22Rv1 (cell line): Measurements from ENCODE around the gene ACVR2A.

Experiments
- H3K27ac ChIP-seq: fragments of 450-650 bp; 2 replicates; pipeline ENCODE4 v1.5.1; 2017
- ZFX ChIP-seq: fragments of 450-650 bp; IDR thresholded peaks from 2 replicates; pipeline ENCODE4 v1.6.1; 2017; ENCODE audit warnings: antibody characterized with exemption, borderline replicate concordance
- TF ChIP-seq, protein P1 (sequence below): fragments of 450-650 bp; IDR thresholded peaks from 2 replicates; pipeline ENCODE4 v1.5.1; 2017; ENCODE audit warnings: mild to moderate bottlenecking

Gene ACVR2A

DNA sequence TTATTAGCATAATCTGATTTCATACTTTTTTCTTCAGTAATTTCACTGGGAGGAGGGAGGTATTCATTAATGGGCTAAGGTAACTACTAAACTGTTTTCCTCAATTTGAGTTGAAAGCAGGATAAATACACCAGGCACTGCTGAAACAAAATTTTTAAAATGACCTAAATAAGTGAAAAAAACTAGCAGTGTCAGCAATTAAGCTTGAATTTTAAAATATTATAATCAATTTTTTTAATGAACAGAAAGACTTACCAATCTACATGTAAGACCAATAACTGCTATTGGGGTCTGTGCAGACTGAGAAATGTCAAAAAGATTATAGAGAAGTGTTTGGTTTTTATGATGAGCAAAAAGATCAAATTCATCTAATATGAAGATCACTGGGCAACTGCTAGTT, 107.3 kb downstream of the ACVR2A start:
- H3K27ac ChIP-seq: no peak overlapping the region
- TF ChIP-seq, protein P1, sequence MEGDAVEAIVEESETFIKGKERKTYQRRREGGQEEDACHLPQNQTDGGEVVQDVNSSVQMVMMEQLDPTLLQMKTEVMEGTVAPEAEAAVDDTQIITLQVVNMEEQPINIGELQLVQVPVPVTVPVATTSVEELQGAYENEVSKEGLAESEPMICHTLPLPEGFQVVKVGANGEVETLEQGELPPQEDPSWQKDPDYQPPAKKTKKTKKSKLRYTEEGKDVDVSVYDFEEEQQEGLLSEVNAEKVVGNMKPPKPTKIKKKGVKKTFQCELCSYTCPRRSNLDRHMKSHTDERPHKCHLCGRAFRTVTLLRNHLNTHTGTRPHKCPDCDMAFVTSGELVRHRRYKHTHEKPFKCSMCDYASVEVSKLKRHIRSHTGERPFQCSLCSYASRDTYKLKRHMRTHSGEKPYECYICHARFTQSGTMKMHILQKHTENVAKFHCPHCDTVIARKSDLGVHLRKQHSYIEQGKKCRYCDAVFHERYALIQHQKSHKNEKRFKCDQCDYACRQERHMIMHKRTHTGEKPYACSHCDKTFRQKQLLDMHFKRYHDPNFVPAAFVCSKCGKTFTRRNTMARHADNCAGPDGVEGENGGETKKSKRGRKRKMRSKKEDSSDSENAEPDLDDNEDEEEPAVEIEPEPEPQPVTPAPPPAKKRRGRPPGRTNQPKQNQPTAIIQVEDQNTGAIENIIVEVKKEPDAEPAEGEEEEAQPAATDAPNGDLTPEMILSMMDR: no peak
- TF ChIP-seq ZFX: no peak

DNA sequence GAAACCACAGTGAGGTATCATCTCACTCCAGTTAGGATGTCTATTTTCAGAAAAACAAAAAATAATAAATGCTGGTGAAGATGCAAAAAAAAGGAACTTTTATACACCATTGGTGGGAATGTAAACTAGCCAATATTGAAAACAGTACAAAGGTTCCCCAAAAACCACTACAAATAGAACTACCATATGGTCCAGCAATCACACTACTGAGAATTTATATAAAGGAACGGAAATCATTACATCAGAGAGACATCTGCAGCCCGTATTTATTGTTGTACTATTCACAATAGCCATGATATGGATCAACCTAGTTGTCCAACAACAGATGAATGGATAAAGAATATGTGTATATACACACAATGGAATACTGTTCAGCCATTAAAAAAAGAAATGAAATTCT, 123.7 kb downstream of the ACVR2A start:
- TF ChIP-seq ZFX: no peak
- TF ChIP-seq, protein P1: no peak
- no peak overlapping the region for H3K27ac ChIP-seq

DNA sequence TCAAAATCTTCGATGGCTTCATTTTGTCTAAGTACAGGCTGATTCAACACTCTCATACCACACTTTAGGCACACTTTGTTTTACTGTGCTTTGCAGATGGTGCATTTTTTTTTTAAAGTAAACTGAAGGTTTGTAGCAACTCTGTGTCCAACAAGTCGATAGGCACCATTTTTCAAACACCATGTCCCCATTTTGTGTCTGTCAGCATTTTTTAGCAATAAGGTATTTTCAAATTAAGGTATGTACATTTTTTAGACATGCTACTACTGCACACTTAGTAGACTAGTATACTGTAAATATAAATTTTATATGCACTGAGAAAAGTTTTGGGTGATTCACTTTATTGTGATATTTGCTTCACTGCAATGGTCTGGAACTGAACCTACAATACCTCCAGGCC, 131.3 kb downstream of the ACVR2A start:
- TF ChIP-seq, protein P1: no peak
- TF ChIP-seq ZFX: no peak

DNA sequence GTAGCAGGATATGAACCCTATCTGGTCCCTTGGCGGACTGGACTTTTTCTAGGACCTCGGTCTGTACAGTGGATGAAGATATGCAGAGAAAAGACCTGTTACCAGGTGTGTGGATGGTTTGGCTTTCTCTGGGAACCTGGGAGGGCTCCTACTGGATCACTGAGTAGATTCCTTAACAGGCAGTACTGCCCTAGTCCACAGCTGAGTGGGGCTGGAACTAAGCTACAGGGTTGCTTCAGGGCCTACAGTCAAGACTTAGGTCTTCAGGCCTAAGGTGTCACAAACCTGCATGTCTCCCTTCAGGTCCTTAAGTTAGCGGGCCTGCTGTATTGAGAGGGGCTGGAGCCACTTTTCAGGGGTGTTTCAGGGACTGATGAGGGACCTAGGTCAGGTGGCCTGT, 132.8 kb downstream of the ACVR2A start:
- no peak for TF ChIP-seq ZFX
- TF ChIP-seq, protein P1: no peak
- no peak overlapping the region for H3K27ac ChIP-seq

More for the DNA sequence above, 131.3 kb downstream of the ACVR2A start:
- no peak overlapping the region for H3K27ac ChIP-seq
